ENCODE measurements around the gene CCM2. TPM values are rescaled to one million over a fixed set of nuclear protein-coding genes. Genes with fewer than 3 reads are reported as not detected.
A peak's percentile ranks its signal among the peaks of the same experiment; 100 is the strongest.

The CCM2 gene
- total and polyA plus RNA-seq, 2 experiments from 2014 or later, result 24.9 to 40.1 TPM

- H3K9me3 Mint-ChIP-seq, result peaks cover 15% of the 10 kb centered on the region
- no peak overlapping the region for H2AFZ ChIP-seq
- H3K79me2 ChIP-seq (replicated peaks; ENCODE audit: insufficient read depth), result peaks cover 36% of the 10 kb centered on the region
- H3K4me2 ChIP-seq, result no peak overlapping the region
- peaks cover 19% of the 10 kb centered on the region for H4K20me1 ChIP-seq (replicated peaks; ENCODE audit: insufficient read depth)
- peaks cover 2% of the 10 kb centered on the region for H3K27me3 Mint-ChIP-seq (ENCODE audit: insufficient read depth, low read depth, poor library complexity)
- H3K36me3 ChIP-seq (ENCODE audit: insufficient read depth), result no peaks in the 10 kb centered on the region
- H3K36me3 Mint-ChIP-seq (ENCODE audit: low read depth), result peaks cover 21% of the 10 kb centered on the region
- no peak overlapping the region for H3K4me3 ChIP-seq
- no peak for DNase-seq (ENCODE audit: low spot score)
- H3K27ac Mint-ChIP-seq, result peak overlapping the region; percentile 86; the same call in 1 of the 2 replicates
- no peaks in the 10 kb centered on the region for H3F3A ChIP-seq (replicated peaks; ENCODE audit: low read depth)
- no peaks in the 10 kb centered on the region for H3K9me2 ChIP-seq (ENCODE audit: insufficient read depth)
- H3K4me1 ChIP-seq (ENCODE audit: insufficient read depth), result no peaks in the 10 kb centered on the region
- H3K27ac ChIP-seq (ENCODE audit: low read depth), result no peak overlapping the region
- ATAC-seq, result no peak
- peaks cover 2% of the 10 kb centered on the region; the same call in 1 of the 3 replicates for H3K4me1 Mint-ChIP-seq
- TF ChIP-seq STAT1 (IDR thresholded peaks at IDR 0.05; ENCODE audit: unreplicated experiment), result no peak
- no peak for TF ChIP-seq POLR2AphosphoS5 (IDR thresholded peaks at IDR 0.05; ENCODE audit: low read depth)
- no peak for TF ChIP-seq JUNB (IDR thresholded peaks at IDR 0.05; ENCODE audit: unreplicated experiment)
- TF ChIP-seq ZNF462 (CRISPR knock-in tag; IDR thresholded peaks at IDR 0.05), result no peak
- no peak for TF ChIP-seq REST (IDR thresholded peaks at IDR 0.05; ENCODE audit: unreplicated experiment)
- TF ChIP-seq EZH2 (IDR thresholded peaks at IDR 0.05; ENCODE audit: low read depth, unreplicated experiment), result no peak
- no peak for TF ChIP-seq CTCF (conservative IDR thresholded peaks at IDR 0.05; ENCODE audit: low read depth in 2 of 2)
- no peak for TF ChIP-seq ZNF114 (CRISPR knock-in tag; IDR thresholded peaks at IDR 0.05)
- TF ChIP-seq ETS1 (IDR thresholded peaks at IDR 0.05), result no peak
- no peak for TF ChIP-seq EZH2phosphoT487 (IDR thresholded peaks at IDR 0.05; ENCODE audit: unreplicated experiment)
- H3K27me3 ChIP-seq (ENCODE audit: insufficient read depth), result no peaks in the 10 kb centered on the region
- H3K4me3 Mint-ChIP-seq, result no peak overlapping the region
Observed at GRCh38 chr7:45015313-45015712, 15.3 kb downstream of the CCM2 start.

All from GM23338 (cell line).